Fibroblast of lung (primary cell): ENCODE results near the gene NEGR1.

Experiments
- EZH2 ChIP-seq: IDR thresholded peaks from 2 replicates; pipeline ENCODE4 v1.5.1; 2012; ENCODE audit warnings: low read length, control low read depth, mild to moderate bottlenecking; ENCODE audit errors: missing control alignments
- TF ChIP-seq, protein P1 (sequence below), 2 donors: IDR thresholded peaks in 1 of 2; conservative IDR thresholded peaks in 1 of 2; 1 replicate in 1 of 2; 2 replicates in 1 of 2; pipeline ENCODE4 v1.5.1; 2011 to 2012; ENCODE audit warnings: low read length in 2 of 2, control low read depth in 1 of 2, inconsistent platforms in 1 of 2, low read depth in 1 of 2, mild to moderate bottlenecking in 1 of 2

DNA sequence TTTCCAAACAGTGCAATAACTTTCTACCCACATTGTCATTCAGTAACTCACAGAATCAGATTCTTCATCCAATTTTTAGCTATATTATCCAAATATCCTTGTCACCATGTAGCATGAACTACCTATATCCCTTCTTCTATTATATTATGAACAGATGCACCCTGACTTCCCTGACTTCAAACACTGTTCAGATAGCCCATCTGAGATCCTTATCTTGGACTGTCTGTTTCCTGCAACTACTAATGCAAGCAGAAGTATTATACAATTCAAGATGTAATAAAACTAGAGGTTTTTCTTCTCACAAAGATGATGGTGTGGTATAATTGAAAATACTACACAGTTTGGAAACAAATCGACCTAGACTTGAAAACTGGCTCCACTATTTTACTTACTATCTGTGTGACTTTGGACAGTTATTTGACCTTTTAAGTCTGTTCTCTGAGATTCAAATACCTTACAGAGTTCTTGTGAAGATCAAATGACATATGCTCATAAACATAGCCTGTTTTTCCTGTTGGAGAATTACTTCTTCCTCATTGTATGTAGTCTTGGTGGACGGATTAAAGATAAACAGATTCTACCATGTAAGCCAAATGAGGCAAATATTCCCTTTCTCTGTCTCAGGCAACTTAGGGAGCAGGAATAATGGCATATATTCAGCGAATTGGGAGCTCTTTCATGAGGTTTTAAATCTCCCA is 793.6 kb downstream of the NEGR1 start:
- TF ChIP-seq, protein P1, sequence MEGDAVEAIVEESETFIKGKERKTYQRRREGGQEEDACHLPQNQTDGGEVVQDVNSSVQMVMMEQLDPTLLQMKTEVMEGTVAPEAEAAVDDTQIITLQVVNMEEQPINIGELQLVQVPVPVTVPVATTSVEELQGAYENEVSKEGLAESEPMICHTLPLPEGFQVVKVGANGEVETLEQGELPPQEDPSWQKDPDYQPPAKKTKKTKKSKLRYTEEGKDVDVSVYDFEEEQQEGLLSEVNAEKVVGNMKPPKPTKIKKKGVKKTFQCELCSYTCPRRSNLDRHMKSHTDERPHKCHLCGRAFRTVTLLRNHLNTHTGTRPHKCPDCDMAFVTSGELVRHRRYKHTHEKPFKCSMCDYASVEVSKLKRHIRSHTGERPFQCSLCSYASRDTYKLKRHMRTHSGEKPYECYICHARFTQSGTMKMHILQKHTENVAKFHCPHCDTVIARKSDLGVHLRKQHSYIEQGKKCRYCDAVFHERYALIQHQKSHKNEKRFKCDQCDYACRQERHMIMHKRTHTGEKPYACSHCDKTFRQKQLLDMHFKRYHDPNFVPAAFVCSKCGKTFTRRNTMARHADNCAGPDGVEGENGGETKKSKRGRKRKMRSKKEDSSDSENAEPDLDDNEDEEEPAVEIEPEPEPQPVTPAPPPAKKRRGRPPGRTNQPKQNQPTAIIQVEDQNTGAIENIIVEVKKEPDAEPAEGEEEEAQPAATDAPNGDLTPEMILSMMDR (conservative IDR thresholded peaks at IDR 0.05 in 1 of 2, IDR thresholded peaks at IDR 0.05 in 1 of 2; ENCODE audit: low read depth in 1 of 2, low read length in 2 of 2), result no peak
- TF ChIP-seq EZH2, result no peak
